Progenitor cell of endocrine pancreas (in vitro differentiated cells): ENCODE measurements around the gene PNISR. TPM values are rescaled to one million over a fixed set of nuclear protein-coding genes. Genes with fewer than 3 reads are reported as not detected.

ENCODE experiments used
- DNase-seq: peaks from one replicate; pipeline ENCODE4 v3.0.0; 2021; ENCODE audit warnings: low spot score; ENCODE audit not compliant: unreplicated experiment
- H3K27ac Mint-ChIP-seq: 2 replicates; pipeline ENCODE4 v1.8.0; 2021; ENCODE audit warnings: mild to moderate bottlenecking, moderate library complexity, mixed read lengths
- H3K27me3 Mint-ChIP-seq: 2 replicates; pipeline ENCODE4 v1.8.0; 2021; ENCODE audit warnings: mixed read lengths
- H3K36me3 Mint-ChIP-seq: 2 replicates; pipeline ENCODE4 v1.8.0; 2022; ENCODE audit warnings: mixed read lengths; ENCODE audit not compliant: insufficient read depth
- H3K4me1 Mint-ChIP-seq: 2 replicates; pipeline ENCODE4 v1.8.0; 2021; ENCODE audit warnings: low read depth, mixed read lengths
- H3K4me3 Mint-ChIP-seq: 2 replicates; pipeline ENCODE4 v1.8.0; 2021; ENCODE audit warnings: low read depth, mild to moderate bottlenecking, moderate library complexity, mixed read lengths
- H3K9me3 Mint-ChIP-seq: 2 replicates; pipeline ENCODE4 v1.8.0; 2021; ENCODE audit warnings: low read depth, mixed read lengths
- CTCF ChIP-seq: fragments of 200-600 bp; sonication (generic); IDR thresholded peaks from one replicate; pipeline ENCODE4 v1.5.0; 2021; ENCODE audit warnings: antibody characterized with exemption, mild to moderate bottlenecking; ENCODE audit not compliant: unreplicated experiment
- total RNA-seq: library from RNA; stranded (reverse); gene quantifications from 2 replicates; pipeline ENCODE4 v1.2.1, GENCODE V29; 2021

Gene PNISR
- total RNA-seq, 1 donor from 2014 or later: 207 TPM

- Mint-ChIP-seq H3K4me3 (no peak overlapping the region), H3K9me3 (no peaks in the 10 kb centered on the region), H3K36me3 (no peaks in the 10 kb centered on the region), H3K27ac (no peak overlapping the region), H3K4me1 (peaks cover 26% of the 10 kb centered on the region), H3K27me3 (no peaks in the 10 kb centered on the region)
- DNase-seq: no peak
- TF ChIP-seq CTCF: no peak
Observed at GRCh38 chr6:99427988-99428387, 2.9 kb upstream of the PNISR start.

- Mint-ChIP-seq H3K4me3 (peak overlapping the region; percentile 96), H3K9me3 (no peaks in the 10 kb centered on the region), H3K27ac (peak overlapping the region; percentile 99), H3K36me3 (peaks cover 5% of the 10 kb centered on the region), H3K4me1 (peaks cover 34% of the 10 kb centered on the region), H3K27me3 (no peaks in the 10 kb centered on the region)
- no peak for DNase-seq
- no peak for TF ChIP-seq CTCF
Observed at GRCh38 chr6:99426451-99426757, 1.3 kb upstream of the PNISR start.

GRCh38 chr6:99425647-99426450 is 741 bp upstream of the PNISR start:
- Mint-ChIP-seq H3K4me3 (peak overlapping the region; percentile 96), H3K36me3 (peaks cover 6% of the 10 kb centered on the region), H3K4me1 (peaks cover 38% of the 10 kb centered on the region), H3K27me3 (no peaks in the 10 kb centered on the region), H3K9me3 (no peaks in the 10 kb centered on the region), H3K27ac (peak overlapping the region; percentile 99)
- TF ChIP-seq CTCF: peak; percentile 61
- DNase-seq: peak; percentile 65

GRCh38 chr6:99424022-99424421 is 1.1 kb downstream of the PNISR start:
- Mint-ChIP-seq H3K4me1 (peaks cover 34% of the 10 kb centered on the region), H3K9me3 (no peaks in the 10 kb centered on the region), H3K27ac (peak overlapping the region; percentile 8), H3K36me3 (peaks cover 6% of the 10 kb centered on the region), H3K27me3 (no peaks in the 10 kb centered on the region), H3K4me3 (peak overlapping the region; percentile 96)
- no peak for DNase-seq
- no peak for TF ChIP-seq CTCF

GRCh38 chr6:99422912-99423311 is 2.2 kb downstream of the PNISR start:
- no peak overlapping the region for H3K27ac Mint-ChIP-seq
- peak overlapping the region; percentile 53 for H3K4me3 Mint-ChIP-seq
- DNase-seq: no peak
- H3K9me3 Mint-ChIP-seq: no peaks in the 10 kb centered on the region
- no peak for TF ChIP-seq CTCF
- H3K36me3 Mint-ChIP-seq: peaks cover 8% of the 10 kb centered on the region
- peaks cover 34% of the 10 kb centered on the region for H3K4me1 Mint-ChIP-seq
- H3K27me3 Mint-ChIP-seq: no peaks in the 10 kb centered on the region
